ENCODE data around the gene NT5M.
"Not testable (repeated sequence)": the region's sequence is repeated elsewhere in the genome, so short reads cannot be mapped to it uniquely, and the experiment has no call there.

The NT5M gene

GRCh38 chr17:17377071-17377967 lies 74.1 kb downstream of the NT5M start:
- DNase-seq (ENCODE audit: low spot score): no peak

GRCh38 chr17:17379197-17379991 lies 76.2 kb downstream of the NT5M start:
- no peak for DNase-seq (ENCODE audit: low spot score)

- DNase-seq (ENCODE audit: low spot score): no peak
Measured at GRCh38 chr17:17380145-17380925, 77.2 kb downstream of the NT5M start.

- no peak for DNase-seq (ENCODE audit: low spot score)
Measured at GRCh38 chr17:17381446-17382064, 78.4 kb downstream of the NT5M start.

GRCh38 chr17:17382065-17382459 lies 78.9 kb downstream of the NT5M start:
- no peak for DNase-seq (ENCODE audit: low spot score)

GRCh38 chr17:17382971-17383370 lies 79.8 kb downstream of the NT5M start:
- DNase-seq (ENCODE audit: low spot score): no peak

- not testable (repeated sequence) for DNase-seq (ENCODE audit: low spot score)
Measured at GRCh38 chr17:17383431-17384290, 80.5 kb downstream of the NT5M start.

- no peak for DNase-seq (ENCODE audit: low spot score)
Measured at GRCh38 chr17:17384291-17384615, 81.1 kb downstream of the NT5M start.

GRCh38 chr17:17384961-17385360 lies 81.8 kb downstream of the NT5M start:
- DNase-seq (ENCODE audit: low spot score): no peak

- DNase-seq (ENCODE audit: low spot score): no peak
Measured at GRCh38 chr17:17385491-17385890, 82.3 kb downstream of the NT5M start.

- no peak for DNase-seq (ENCODE audit: low spot score)
Measured at GRCh38 chr17:17386094-17386800, 83.1 kb downstream of the NT5M start.

- no peak for DNase-seq (ENCODE audit: low spot score)
Measured at GRCh38 chr17:17387017-17387497, 83.9 kb downstream of the NT5M start.

- no peak for DNase-seq (ENCODE audit: low spot score)
Measured at GRCh38 chr17:17387498-17388362, 84.6 kb downstream of the NT5M start.

GRCh38 chr17:17388657-17389496 lies 85.7 kb downstream of the NT5M start:
- no peak for DNase-seq (ENCODE audit: low spot score)

GRCh38 chr17:17391668-17392370 lies 88.6 kb downstream of the NT5M start:
- DNase-seq (ENCODE audit: low spot score): no peak

- DNase-seq (ENCODE audit: low spot score): no peak
Measured at GRCh38 chr17:17393976-17394375, 90.8 kb downstream of the NT5M start.

- DNase-seq (ENCODE audit: low spot score): no peak
Measured at GRCh38 chr17:17394494-17394893, 91.3 kb downstream of the NT5M start.
